Right renal pelvis (tissue), 4 donors: ENCODE data around the gene KHK. TPM values are rescaled to one million over a fixed set of nuclear protein-coding genes. Genes with fewer than 3 reads are reported as not detected.

Experiments
- DNase-seq, 4 donors: peaks; one replicate each; pipeline ENCODE4 v3.0.0-alpha.2; 2013; ENCODE audit warnings: low read depth in 4 of 4, low spot score in 3 of 4, missing footprints in 1 of 4
- polyA plus RNA-seq, 4 donors: library from polyadenylated mRNA; unstranded; fragments of 120-200 nt; gene quantifications; one replicate each; pipeline ENCODE4 v1.2.1, GENCODE V29; 2013; ENCODE audit not compliant: insufficient read length in 4 of 4

Gene KHK
- polyA plus RNA-seq, 4 donors = 43.9 to 59.9 (median 51.2) TPM

- DNase-seq = no peak
These were observed 6.5 kb upstream of the KHK start for GRCh38 chr2:27080140-27080469.

- no peak for DNase-seq
These were observed 6.0 kb upstream of the KHK start for GRCh38 chr2:27080603-27080936.

- DNase-seq = no peak
These were observed 4.4 kb upstream of the KHK start for GRCh38 chr2:27081984-27082772.

GRCh38 chr2:27082773-27083409, 3.7 kb upstream of the KHK start:
- no peak for DNase-seq

GRCh38 chr2:27083410-27084296, 2.9 kb upstream of the KHK start:
- DNase-seq = no peak

GRCh38 chr2:27084297-27085061, 2.1 kb upstream of the KHK start:
- no peak for DNase-seq

- DNase-seq = no peak
These were observed 1.4 kb upstream of the KHK start for GRCh38 chr2:27085062-27085672.

GRCh38 chr2:27085673-27086089, 891 bp upstream of the KHK start:
- DNase-seq = peak in 1 of 4 donors; percentile 53

- DNase-seq = peak; percentile 88 to 93 (median 88)
These were observed 365 bp upstream of the KHK start for GRCh38 chr2:27086090-27086723.

GRCh38 chr2:27087823-27088410, 1.3 kb downstream of the KHK start:
- no peak for DNase-seq

GRCh38 chr2:27088634-27089033, 2.1 kb downstream of the KHK start:
- no peak for DNase-seq

- DNase-seq = no peak
These were observed 2.8 kb downstream of the KHK start for GRCh38 chr2:27089111-27089954.

GRCh38 chr2:27091746-27092695, 5.4 kb downstream of the KHK start:
- DNase-seq = no peak

- DNase-seq = no peak
These were observed 6.3 kb downstream of the KHK start for GRCh38 chr2:27092696-27093429.

- DNase-seq = no peak
These were observed 7.1 kb downstream of the KHK start for GRCh38 chr2:27093430-27094352.
